Pancreas (tissue), 10 donors: ENCODE measurements around the gene IP6K2. TPM values are rescaled to one million over a fixed set of nuclear protein-coding genes. Genes with fewer than 3 reads are reported as not detected.

Experiments used
- ATAC-seq, 4 donors: fragments of 200-7000 bp; cut with Tn5 transposase; one replicate each; pipeline versions ENCODE4 v1.8.0 to v1.9.1; 2020; ENCODE audit warnings: mild to moderate bottlenecking in 4 of 4, moderate library complexity in 4 of 4
- DNase-seq, 6 donors: peaks; one replicate each; pipeline ENCODE4 v3.0.0-alpha.2; 2020
- FAIRE-seq: peaks from 2 replicates; lab custom pipeline; 2012; peaks lifted over from hg19 to GRCh38; lab: Jason Lieb, UNC
- H3K27ac ChIP-seq, 4 donors: fragments of 200-600 bp; sonication (generic); 1 replicate in 3 of 4; 2 replicates in 1 of 4; pipeline versions ENCODE4 v1.5.0 to v1.8.0; 2020
- H3K27me3 ChIP-seq, 4 donors: fragments of 200-600 bp; one replicate each; pipeline ENCODE4 v1.8.0; 2021
- H3K36me3 ChIP-seq, 3 donors: fragments of 200-600 bp; sonication (generic) in 1 of 3; one replicate each; pipeline versions ENCODE4 v1.5.0 to v1.8.0; 2020 to 2021
- H3K4me1 ChIP-seq, 3 donors: fragments of 200-600 bp; one replicate each; pipeline ENCODE4 v1.8.0; 2021
- H3K4me3 ChIP-seq, 4 donors: fragments of 200-600 bp; sonication (generic) in 2 of 4; one replicate each; pipeline versions ENCODE4 v1.5.0 to v1.8.0; 2020 to 2021
- H3K9me3 ChIP-seq, 4 donors: fragments of 200-600 bp; one replicate each; pipeline ENCODE4 v1.8.0; 2021
- WGBS, 2 donors: extraction: QIAGEN DNeasy Blood & Tissue Kit; methylation state at CpG; one replicate each; pipeline ENCODE4 v1.1.7; 2013; 5-methylcytosine and 5-hydroxymethylcytosine counted together
- intact Hi-C, 3 donors: fragments of 100-400 bp; cut with DNase I; formaldehyde crosslinking; loops; one replicate each; pipeline versions ENCODE4 v1.11.1 to v1.14.2; 2022
- polyA plus RNA-seq, 2 donors: library from polyadenylated mRNA; stranded (reverse); fragments of 200-250 nt; gene quantifications; one replicate each; pipeline ENCODE4 v1.2.3, GENCODE V29; 2013
- total RNA-seq, 6 donors: library from RNA; stranded (reverse); fragmentation: NEBNext Ultra II Directional in 4 of 6; extraction: Animal tissue kit (Norgen Biotek cat#: 25700) in 4 of 6; gene quantifications; one replicate each; pipeline versions ENCODE4 v1.2.1 to v1.2.4, GENCODE V29; 2021 to 2023
- TF ChIP-seq, protein P1 (sequence below), 4 donors: fragments of 200-600 bp; sonication (generic) in 3 of 4; IDR thresholded peaks; one replicate each; pipeline versions ENCODE4 v1.5.0 to v1.8.0; 2021; ENCODE audit warnings: antibody characterized with exemption in 4 of 4
- donor health status: healthy with polysubstance abuse.
- donor health status: DM: no; HTN: no; CAD: no; lungs with moderate emphysema.
- donor health status: DM: no; HTN: no; CAD: no.
- donor health status: control.
- donor health status: control.
- donor health status: Bipolar disorder and iron deficiency.
- donor health status: DM: yes; HTN: yes; CAD: no.
- donor health status: DM: no; HTN: no; CAD: no.
- donor health status: DM: no; HTN: no; CAD: no.
- donor health status: DM: yes; HTN: yes; CAD: no.

IP6K2 gene
- total and polyA plus RNA-seq, 8 donors: 19.1 to 107 (median 35.3) TPM

DNA sequence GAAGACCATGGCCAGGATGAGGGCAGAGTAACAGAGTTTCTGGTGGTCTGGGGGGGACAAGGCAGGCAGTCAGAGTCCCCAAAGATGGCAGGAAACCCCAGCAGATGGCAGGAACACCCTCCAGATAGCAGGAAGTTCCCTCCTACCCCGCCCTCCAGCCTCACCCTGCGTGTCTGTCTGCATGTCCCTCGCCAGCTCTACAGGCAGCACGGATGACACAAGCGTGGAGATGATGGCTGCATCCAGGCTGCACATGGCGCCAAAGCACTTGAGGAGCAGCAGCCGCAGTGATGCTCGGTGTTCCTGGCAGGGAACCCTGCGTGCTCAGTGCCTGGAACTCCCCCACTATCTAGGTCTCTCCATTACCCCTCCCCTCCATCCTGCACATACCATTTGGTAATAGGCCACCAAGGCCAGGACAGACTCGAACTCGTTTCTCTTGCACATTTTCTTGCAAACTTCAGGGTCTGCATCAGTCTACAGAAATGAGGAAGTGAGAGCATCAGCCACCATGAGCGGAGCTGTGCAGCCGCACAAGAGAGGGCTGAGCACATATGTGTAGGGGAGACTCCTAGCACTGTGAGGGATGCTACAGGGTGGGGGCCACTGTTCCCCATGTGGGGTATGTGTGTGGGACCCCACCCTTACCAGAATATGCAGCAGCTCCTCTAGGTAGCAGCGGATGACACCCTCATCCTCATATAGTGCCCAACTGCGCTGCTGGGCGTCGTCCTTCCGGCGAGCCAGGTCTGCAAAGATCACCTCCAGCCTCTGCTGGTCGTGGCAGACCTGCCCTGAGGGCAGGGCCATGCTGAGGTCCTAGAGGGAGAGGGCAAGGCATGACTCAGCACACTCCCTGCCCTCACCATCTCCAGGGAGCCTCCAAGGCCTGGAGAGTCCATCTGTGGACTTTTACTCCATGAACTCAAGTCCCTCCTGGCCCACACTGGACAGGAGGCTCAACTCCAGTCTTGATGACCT, 37.3 kb downstream of the IP6K2 start:
- H3K36me3 ChIP-seq: peaks cover 0 to 21% (median 0%) of the 10 kb centered on the region in 3 donors

DNA sequence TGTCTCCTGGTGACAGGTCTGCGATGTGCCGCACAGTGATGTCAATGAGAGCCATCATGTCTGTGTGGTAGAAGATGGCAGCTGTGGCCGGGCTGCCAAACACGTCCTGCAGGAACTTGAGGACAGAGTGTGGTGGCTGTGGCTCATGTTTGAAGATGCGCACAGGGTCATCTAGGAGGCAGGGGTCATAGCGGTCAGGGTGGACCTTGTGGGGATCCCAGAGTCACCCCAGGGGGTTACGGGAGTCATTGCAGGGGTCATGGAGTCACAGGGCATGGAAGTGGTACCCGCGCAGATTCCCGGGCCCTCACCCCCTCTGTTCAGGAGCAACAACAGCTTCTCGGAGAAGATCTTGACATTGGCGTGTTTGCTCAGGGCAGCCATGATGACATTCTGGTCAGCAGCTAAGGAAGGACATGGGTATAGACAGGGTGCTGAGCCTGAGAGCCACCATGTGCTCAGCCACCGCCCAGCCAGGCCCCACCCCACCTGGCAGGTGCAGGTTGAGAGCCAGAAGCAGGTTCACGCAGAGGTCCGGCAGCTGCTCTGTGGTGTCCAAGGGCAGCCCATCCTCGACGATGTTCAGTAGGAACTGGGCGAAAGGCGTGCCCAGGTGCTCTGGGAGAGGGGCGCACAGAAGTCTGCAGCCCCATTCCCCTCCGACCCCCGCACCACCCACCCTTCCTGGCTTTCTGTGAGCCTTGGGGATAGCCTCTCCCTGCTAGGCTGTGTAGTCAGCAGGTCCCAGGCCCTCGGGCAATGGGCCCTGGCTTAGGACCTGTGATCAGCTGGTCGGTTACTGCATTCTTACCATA, 38.2 kb downstream of the IP6K2 start:
- Histone ChIP-seq H3K36me3 (peaks cover 0 to 21% (median 0%) of the 10 kb centered on the region in 3 donors), H3K4me1 (peaks cover 0 to 4% (median 0%) of the 10 kb centered on the region in 3 donors), H3K4me3 (no peak overlapping the region), H3K27ac (no peak overlapping the region), H3K27me3 (no peaks in the 10 kb centered on the region), H3K9me3 (no peaks in the 10 kb centered on the region)
- TF ChIP-seq, protein P1, sequence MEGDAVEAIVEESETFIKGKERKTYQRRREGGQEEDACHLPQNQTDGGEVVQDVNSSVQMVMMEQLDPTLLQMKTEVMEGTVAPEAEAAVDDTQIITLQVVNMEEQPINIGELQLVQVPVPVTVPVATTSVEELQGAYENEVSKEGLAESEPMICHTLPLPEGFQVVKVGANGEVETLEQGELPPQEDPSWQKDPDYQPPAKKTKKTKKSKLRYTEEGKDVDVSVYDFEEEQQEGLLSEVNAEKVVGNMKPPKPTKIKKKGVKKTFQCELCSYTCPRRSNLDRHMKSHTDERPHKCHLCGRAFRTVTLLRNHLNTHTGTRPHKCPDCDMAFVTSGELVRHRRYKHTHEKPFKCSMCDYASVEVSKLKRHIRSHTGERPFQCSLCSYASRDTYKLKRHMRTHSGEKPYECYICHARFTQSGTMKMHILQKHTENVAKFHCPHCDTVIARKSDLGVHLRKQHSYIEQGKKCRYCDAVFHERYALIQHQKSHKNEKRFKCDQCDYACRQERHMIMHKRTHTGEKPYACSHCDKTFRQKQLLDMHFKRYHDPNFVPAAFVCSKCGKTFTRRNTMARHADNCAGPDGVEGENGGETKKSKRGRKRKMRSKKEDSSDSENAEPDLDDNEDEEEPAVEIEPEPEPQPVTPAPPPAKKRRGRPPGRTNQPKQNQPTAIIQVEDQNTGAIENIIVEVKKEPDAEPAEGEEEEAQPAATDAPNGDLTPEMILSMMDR (IDR thresholded peaks at IDR 0.05): no peak
- intact Hi-C loops: no loop called here
- DNase-seq (no peak), FAIRE-seq (no peak), ATAC-seq (no peak)
- WGBS, 2 donors: 92 to 94% methylated on average over 24 of the region's 24 CpGs

More for the DNA sequence above, 37.3 kb downstream of the IP6K2 start:
- intact Hi-C loops: no loop called here
- no peaks in the 10 kb centered on the region for H3K27me3 ChIP-seq
- 93 to 94% methylated on average over 20 of the region's 20 CpGs for WGBS, 2 donors
- no peak overlapping the region for H3K27ac ChIP-seq
- TF ChIP-seq, protein P1 (IDR thresholded peaks at IDR 0.05): no peak
- no peak for DNase-seq
- H3K4me3 ChIP-seq: no peak overlapping the region
- FAIRE-seq: no peak
- no peak for ATAC-seq
- no peaks in the 10 kb centered on the region for H3K9me3 ChIP-seq
- peaks cover 4 to 7% (median 4%) of the 10 kb centered on the region in 3 donors for H3K4me1 ChIP-seq

GRCh38 chr3:48678056-48678455, 39.0 kb downstream of the IP6K2 start:
- no peak for ATAC-seq

GRCh38 chr3:48674505-48674904, 42.5 kb downstream of the IP6K2 start:
- FAIRE-seq (no peak), ATAC-seq (no peak), DNase-seq (no peak)
- Histone ChIP-seq H3K4me1 (no peaks in the 10 kb centered on the region), H3K27me3 (no peaks in the 10 kb centered on the region), H3K4me3 (no peak overlapping the region), H3K36me3 (peaks cover 0 to 9% (median 0%) of the 10 kb centered on the region in 3 donors), H3K9me3 (no peaks in the 10 kb centered on the region), H3K27ac (no peak overlapping the region)
- intact Hi-C loops: no loop called here
- TF ChIP-seq, protein P1 (IDR thresholded peaks at IDR 0.05): no peak
- 90 to 92% methylated on average over 9 of the region's 9 CpGs for WGBS, 2 donors

More at GRCh38 chr3:48678056-48678455, 39.0 kb downstream of the IP6K2 start:
- DNase-seq: no peak
- TF ChIP-seq, protein P1 (IDR thresholded peaks at IDR 0.05): no peak
- Histone ChIP-seq H3K9me3 (no peaks in the 10 kb centered on the region), H3K27me3 (no peaks in the 10 kb centered on the region), H3K27ac (no peak overlapping the region), H3K4me1 (no peaks in the 10 kb centered on the region), H3K36me3 (peaks cover 0 to 21% (median 0%) of the 10 kb centered on the region in 3 donors), H3K4me3 (no peak overlapping the region)
- no peak for FAIRE-seq
- WGBS, 2 donors: 66 to 73% methylated on average over 4 of the region's 4 CpGs
- intact Hi-C loops: no loop called here
